ENCODE data around the gene CLDN4. TPM values are rescaled to one million over a fixed set of nuclear protein-coding genes. Genes with fewer than 3 reads are reported as not detected.

Gene CLDN4
- total RNA-seq (2021), result 15.5 and 15.6 TPM in 2 replicates
- long read RNA-seq, full-length matches to known transcripts, result 184 of 184 reads
- long read RNA-seq, partial matches to known transcripts, result 0 of 184 reads
- long read RNA-seq, other reads (novel, unspliced or antisense), result 0 of 184 reads

- no peak within 1 kb of the TSS for H4K8ac ChIP-seq (replicated peaks; ENCODE audit: insufficient read length, low read depth, low read length)
- TF ChIP-seq CTCF (conservative IDR thresholded peaks at IDR 0.05), result no peak
- no peak within 1 kb of the TSS for H2BK15ac ChIP-seq (ENCODE audit: low read depth, low read length)
- H3K4me1 ChIP-seq (ENCODE audit: insufficient read depth, low read length), result peaks cover 17% of the 10 kb centered on the region
- H3K27ac Mint-ChIP-seq, result peak within 1 kb of the TSS; percentile 93 to 99 (median 96); a peak in 5 of 7 replicates
- peak within 1 kb of the TSS; percentile 86 for H3K14ac ChIP-seq (ENCODE audit: insufficient read depth, low read length)
- no peak within 1 kb of the TSS for H2BK120ac ChIP-seq (ENCODE audit: low read depth, low read length, poor library complexity, severe bottlenecking)
- peaks cover 0 to 4% of the 10 kb centered on the region in 2 experiments; a peak in 3 of 5 replicates for H3K9me3 Mint-ChIP-seq
- peak within 1 kb of the TSS; percentile 2 for H2BK5ac ChIP-seq (ENCODE audit: insufficient read length, low read length)
- peaks cover 2 to 7% (median 5%) of the 10 kb centered on the region in 3 experiments; a peak in 4 of 7 replicates for H3K36me3 Mint-ChIP-seq (ENCODE audit: insufficient read depth in 1 of 3, low read depth in 3 of 3)
- no peaks in the 10 kb centered on the region for H4K20me1 ChIP-seq (ENCODE audit: control insufficient read depth, insufficient read depth, insufficient read length)
- H3K4me3 Mint-ChIP-seq, result peak within 1 kb of the TSS; percentile 59 to 71
- H4K5ac ChIP-seq (ENCODE audit: insufficient read length, low read depth, low read length), result peak within 1 kb of the TSS; percentile 60
- peak within 1 kb of the TSS; percentile 43 for H3K4ac ChIP-seq (ENCODE audit: low read depth, low read length)
- peak within 1 kb of the TSS; percentile 50 for H3K4me2 ChIP-seq (ENCODE audit: insufficient read depth, insufficient read length, low read length)
- H3K4me1 Mint-ChIP-seq, result peaks cover 65 to 75% of the 10 kb centered on the region in 2 experiments
- H3K27ac ChIP-seq (ENCODE audit: insufficient read length, low read depth, low read length), result peak within 1 kb of the TSS; percentile 63
- H3K79me2 ChIP-seq (ENCODE audit: insufficient read depth, low read length), result no peaks in the 10 kb centered on the region
- no CpG with 5 or more reads among the region's 42 CpGs for WGBS (ENCODE audit: extremely low coverage, insufficient read length, low lambda C conversion rate)
- no peaks in the 10 kb centered on the region for H3K9me3 ChIP-seq (ENCODE audit: control insufficient read depth, low read depth, low read length)
- no peak within 1 kb of the TSS for H3K23ac ChIP-seq (ENCODE audit: insufficient read length, low read depth, low read length)
- no peak within 1 kb of the TSS for H2AFZ ChIP-seq (ENCODE audit: low read length)
- peak within 1 kb of the TSS; percentile 64 for H2BK12ac ChIP-seq (ENCODE audit: insufficient read length, low read depth, low read length)
- no peaks in the 10 kb centered on the region for H3K27me3 ChIP-seq (ENCODE audit: insufficient read depth, low read length)
- H2AK5ac ChIP-seq (ENCODE audit: insufficient read length, low read length), result peak within 1 kb of the TSS; percentile 11
- peak; percentile 92 for DNase-seq
- H3K18ac ChIP-seq (ENCODE audit: insufficient read length, low read depth, low read length), result peak within 1 kb of the TSS; percentile 89
- H3K79me1 ChIP-seq (ENCODE audit: insufficient read depth, low read depth, low read length, poor library complexity, severe bottlenecking), result no peaks in the 10 kb centered on the region
- peaks cover 13% of the 10 kb centered on the region for H3K27me3 Mint-ChIP-seq (ENCODE audit: low read depth)
- no peak within 1 kb of the TSS for H3K56ac ChIP-seq (ENCODE audit: insufficient read length, low read depth, low read length)
- H3T11ph ChIP-seq (ENCODE audit: low read length), result no peak within 1 kb of the TSS
- H4K91ac ChIP-seq (ENCODE audit: insufficient read length, low read depth, low read length), result peak within 1 kb of the TSS; percentile 61
- H2BK20ac ChIP-seq (ENCODE audit: low read depth, low read length, poor library complexity, severe bottlenecking), result no peak within 1 kb of the TSS
- peak within 1 kb of the TSS; percentile 70 for H3K9ac ChIP-seq (ENCODE audit: extremely low read depth, insufficient read length, low read length)
- H3K23me2 ChIP-seq (ENCODE audit: insufficient read length, low read depth, low read length, poor library complexity, severe bottlenecking), result peaks cover 9% of the 10 kb centered on the region
Observed at GRCh38 chr7:73830681-73831583, at the start of gene CLDN4. TSS of gene CLDN4 (plus strand) at chr7:73830996. CDS start at chr7:73831202, 206 bp downstream.
